ENCODE measurements around the gene EFCAB8.

Gene EFCAB8, protein sequence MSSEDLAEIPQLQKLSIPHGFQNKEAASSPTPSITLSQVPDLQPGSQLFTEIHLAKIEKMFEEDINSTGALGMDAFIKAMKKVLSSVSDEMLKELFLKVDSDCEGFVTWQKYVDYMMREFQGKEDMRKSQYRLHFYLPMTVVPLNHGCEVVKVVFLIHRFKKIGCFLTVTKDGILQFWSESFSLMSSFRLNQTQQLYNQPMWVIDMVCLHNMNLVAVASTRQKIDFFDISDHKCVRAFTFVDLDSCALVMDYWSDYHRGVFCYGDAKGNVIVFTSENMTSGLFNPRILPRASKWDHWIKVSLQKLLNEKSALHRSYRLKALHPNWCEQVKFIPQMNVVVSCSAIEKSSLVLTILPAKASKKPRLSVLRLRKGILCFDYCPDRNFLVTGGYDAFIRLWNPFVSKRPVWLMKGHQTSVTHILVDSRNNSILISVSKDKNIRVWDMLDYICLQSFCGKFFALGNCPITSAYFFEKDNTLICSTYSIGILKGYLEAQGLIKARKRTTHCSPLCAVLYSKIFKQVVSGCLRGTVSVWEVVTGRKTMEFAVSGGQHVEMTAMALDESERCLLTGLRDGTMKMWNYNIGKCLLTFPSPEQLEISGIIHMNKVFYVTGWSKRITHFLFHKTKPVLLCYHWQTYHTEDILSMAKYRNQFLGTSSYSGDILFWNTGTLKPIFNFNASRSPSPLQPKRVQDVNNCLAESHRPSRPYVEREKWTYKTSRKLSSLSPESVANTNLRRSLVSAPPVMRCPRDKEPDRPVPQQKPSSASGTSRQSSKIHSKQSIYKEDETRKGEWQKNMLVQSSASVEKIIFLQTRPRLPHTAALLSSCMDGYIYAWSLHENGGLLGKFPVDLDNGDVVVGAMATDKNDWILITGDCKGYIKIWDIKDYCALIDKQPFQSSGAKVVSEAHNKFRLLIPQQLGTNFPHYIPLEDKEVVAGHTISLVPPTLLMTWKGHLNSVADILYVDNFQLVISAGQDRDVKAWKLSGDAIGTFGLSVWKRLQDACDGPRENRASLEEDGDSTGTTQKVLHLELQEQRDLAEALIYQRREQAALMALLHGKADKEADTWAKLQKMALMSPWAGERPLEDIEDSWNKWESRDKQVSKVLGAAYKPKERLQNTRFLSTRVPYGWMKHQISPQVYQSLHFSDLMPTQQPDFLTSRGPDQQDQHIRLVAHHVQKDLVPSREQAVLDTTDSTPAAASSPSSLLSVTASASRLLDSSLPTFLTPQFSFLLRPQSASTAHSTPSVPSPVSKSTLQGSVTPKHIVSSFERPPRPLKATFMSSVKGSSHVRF

DNA sequence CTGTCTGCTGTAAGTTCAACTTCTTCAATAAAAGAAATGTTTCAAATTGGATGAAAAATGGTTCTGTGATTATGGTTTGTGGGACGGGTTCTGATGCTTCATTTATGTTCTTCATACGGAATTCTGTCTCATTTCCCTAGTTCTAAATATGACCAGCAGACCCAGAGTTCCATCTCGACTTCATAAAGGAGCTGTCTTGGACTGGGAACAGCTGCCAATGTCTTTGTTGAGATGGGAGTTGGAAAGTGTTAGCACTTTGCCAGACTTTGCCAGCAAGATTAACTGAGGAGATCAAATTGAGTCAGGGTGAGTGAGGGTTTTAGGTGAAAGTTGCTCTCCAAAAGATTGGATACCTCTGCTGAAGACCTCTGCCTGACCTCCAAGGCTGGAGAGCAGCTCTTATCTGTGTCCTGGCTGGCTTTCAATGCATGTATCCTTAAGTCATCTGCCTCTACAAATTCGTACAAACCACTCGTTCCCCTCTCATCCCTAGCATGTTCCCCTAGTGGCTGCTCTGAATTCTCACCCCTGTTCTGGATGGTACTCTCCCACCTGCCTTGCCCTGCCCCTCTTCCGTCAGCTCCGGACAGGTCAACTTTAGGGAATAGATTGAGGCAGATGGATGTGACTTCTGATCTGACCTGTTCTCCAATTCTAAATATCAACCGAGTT, at the start of gene EFCAB8:
Gene EFCAB8, plus strand, starts transcription at position 223 of the 672 bp plus-strand sequence. CDS start 4,870 bp downstream, outside the sequence.
- DNase-seq (ENCODE audit: low read depth): no peak

DNA sequence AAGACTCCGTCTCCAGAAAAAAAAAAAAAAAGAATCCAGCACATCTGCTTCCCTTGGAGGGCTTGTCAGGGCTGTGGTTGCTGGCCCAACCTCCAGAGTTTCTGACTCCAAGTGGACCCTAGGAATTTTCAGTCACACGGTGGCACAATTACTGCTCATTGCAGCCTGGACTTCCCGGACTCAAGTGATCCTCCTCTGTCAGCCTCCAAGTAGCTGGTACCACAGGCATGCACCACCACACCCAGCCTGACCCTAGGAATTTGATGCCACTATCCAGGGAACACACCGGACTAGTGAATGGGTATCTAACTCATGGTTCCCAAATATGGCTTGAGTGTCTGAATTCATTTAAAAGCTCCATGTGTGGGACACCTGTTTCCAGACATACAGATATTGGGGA, 48.8 kb upstream of the EFCAB8 start:
- no peak for DNase-seq (ENCODE audit: low read depth)

DNA sequence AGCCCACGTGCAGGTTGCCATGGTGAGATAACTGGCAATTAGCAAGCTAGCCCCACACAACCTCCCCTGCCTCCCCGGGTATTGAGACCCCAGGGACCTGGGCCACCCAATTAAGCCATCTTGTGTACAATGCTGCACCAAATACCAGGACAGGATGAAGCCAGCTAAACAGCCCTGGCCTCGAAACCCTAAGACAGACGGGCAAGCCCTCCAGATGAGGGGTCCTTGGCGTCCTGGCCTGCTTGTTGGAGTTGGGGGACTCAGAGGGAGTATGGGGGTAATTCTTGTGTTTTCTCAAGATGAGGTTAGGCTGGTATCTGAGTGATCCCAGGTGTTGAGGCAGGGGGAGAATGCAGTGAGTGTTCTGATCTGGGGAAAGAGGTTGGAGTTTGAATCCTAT, 47.8 kb upstream of the EFCAB8 start:
- DNase-seq (ENCODE audit: low read depth): no peak

DNA sequence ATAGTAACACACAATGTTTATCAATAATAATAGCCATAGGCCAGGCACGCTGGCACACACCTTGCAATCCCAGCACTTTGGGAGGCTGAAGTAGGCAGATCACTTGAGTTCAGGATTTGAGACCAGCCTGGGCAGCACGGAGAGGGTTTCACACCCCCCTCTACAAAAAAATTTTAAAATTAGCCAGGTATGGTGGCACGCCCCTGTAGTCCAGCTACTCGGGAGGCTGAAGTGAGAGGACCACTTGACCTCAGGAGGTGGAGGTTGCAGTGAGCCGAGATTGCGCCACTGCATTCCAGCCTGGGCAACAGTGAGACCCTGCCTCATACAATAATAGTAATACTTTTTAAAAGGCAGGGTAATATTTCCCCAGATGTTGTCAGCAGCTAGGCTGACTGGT, 46.8 kb upstream of the EFCAB8 start:
- DNase-seq (ENCODE audit: low read depth): no peak

DNA sequence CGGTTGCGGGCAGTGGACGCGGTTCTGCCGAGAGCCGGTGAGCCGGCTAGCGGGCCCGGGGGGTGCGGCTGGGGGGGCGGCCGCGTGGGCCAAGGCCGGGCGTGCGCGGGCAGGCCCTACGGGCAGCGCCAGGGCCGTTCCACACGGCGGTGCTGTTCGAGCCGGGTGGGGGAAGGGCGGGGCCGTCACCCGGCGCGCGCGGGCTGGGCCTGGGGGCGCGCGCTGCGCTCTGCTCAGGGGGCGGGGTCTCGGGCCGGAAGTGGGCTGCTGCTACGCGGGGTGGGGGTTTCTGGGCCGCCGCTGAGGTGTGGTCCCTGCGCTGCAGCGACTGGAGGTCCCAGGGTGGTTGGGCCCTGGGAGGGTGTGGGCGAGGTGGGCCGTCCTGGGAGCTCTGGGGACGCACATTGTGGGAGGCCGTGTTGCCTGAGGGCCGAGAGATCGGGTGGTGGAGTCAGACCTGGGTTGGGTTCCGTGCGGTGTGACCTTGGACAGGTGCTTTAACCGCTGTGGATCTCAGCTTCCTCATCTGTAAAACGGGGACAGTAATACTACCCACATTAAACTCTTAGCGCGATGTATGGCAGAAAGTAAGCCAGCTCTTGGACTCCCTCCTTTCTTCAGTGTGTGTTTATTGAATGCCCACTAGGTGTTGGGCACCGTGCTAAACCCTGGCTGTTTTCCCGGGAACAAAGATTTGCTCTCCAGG, 38.6 kb upstream of the EFCAB8 start:
- no peak for DNase-seq (ENCODE audit: low read depth)

DNA sequence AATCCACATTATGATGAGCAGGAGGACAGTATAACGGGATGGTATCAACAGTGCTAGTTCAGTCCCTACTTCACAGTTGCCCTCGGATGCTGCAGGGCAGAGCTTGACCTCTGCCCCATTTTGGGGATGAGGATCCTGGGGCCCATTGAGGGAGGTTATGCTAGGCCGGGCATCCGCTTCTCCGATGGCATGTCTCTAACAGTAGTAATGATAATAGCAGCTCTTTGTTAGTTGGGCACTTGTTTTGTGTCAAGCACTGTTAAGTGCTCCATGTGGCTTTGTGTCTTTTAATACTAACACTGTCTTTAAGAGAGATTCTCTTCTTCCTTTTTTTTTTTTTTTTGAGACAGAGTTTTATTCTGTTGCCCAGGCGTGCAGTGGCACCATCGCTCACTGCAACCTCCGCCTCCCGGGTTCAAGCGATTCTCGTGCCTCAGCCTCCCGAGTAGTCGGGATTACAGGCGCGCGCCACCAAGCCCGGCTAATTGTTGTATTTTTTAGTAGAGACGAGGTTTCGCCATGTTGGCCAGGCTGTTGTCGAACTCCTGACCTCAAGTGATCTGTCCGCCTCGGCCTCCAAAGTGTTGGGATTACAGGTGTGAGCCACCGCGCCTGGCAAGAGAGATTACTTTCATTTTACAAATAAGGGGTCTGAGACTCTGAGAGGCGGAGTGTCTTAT, 37.9 kb upstream of the EFCAB8 start:
- no peak for DNase-seq (ENCODE audit: low read depth)

DNA sequence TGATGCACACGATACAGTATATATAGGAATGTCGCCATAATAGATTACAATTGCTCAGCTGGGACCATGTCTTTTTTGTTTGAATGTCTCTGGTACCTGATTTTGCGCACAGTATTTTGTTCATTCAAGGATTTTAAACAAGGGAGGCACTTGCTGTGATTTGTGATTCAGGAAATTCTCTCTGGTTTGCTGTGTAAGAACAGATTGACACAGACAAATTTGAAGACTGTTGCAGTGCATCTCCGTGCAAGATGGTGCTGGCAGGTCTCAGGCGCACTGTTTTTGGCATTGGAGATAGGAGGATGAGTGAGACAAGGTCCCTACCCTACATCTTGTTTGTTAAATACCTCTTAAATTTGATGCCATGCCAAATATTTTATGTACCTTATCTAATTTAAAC, 36.5 kb upstream of the EFCAB8 start:
- no peak for DNase-seq (ENCODE audit: low read depth)

DNA sequence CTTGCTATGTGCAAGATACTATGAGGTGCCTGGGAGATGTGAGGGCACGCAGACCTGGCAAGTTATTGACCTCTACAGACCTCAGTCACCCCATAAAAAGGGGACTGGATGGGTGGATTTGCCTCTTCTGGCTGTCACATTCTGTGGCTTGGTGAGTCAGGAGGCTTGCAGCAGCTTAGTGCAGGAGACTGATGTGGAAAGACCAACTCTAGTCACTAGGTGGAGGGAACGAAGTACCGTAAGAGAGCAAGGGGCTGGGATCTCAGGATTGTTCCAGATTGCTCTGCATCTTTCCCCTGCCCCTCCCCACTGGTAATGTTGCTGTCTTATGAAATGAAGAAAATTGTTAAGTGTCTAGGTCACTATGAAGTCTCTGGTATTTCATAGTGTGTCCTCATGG, 35.6 kb upstream of the EFCAB8 start:
- no peak for DNase-seq (ENCODE audit: low read depth)

DNA sequence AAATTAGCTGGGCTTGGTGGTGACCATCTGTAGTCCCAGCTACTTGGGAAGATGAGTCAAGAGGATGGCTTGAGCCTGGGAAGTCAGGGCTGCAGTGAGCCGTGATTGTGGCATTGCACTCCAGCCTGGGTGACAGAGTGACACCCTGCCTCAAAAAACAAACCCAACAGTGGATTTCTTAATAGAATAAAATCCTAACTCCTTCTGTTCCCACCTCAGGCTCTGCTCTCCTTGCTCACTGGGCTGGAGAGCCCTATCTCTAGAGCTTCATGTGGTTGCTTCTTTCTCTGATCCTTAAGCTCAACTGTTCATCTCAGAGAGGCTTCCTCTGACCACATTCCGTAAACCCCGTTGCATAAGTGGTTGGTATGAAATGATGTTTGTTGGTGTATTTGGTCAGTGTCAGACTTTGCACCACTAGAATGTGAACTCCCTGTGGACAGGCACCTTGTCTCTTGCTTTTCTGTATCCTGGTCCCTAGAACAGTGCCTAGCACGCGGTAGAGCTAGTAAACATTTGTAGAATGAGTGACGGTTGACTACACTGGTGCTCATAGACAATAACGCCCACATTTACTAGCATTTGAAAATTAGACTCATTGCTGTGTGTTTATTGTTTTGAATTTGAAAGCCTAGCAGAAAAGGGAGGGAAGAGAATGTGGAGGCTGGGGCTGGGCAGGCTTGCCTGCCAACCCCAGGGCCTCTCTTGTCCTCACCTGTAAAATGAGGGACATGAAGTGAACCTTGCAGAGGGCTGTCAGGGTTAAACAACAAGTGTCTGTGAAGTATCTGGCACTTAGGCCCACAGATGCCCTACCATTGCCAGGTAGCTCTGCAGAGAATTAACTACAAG, 34.8 kb upstream of the EFCAB8 start:
- no peak for DNase-seq (ENCODE audit: low read depth)

DNA sequence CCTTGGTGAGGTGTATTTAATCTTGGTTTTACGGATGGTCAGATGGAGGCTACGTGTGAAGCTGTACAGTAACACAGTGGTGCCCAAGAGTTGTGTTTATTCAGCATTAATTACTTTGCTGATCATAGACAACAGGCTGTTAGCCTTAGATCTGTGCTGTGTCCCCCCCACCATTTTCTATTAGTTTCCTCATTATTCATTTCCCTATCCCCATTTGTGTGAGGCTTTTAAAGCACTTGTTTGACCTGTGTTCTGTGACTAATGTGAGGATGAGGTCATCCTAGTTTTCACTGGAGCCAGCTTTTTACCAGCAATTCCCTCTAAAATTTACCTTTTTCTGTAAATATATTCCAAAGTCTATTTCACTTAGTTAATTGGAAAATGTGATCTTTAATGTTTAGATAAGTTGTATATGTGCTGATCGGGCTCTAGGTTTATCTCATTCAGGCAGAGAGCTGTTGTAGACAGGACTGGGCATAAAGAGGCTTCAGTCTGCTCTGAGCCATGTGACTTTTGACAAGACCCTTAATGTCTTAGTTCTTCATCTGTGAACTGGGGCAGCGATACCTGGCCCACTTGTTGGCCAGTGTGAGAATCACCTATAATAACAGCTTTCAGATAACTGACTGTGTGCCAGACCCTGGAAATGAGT, 30.6 kb upstream of the EFCAB8 start:
- no peak for DNase-seq (ENCODE audit: low read depth)

DNA sequence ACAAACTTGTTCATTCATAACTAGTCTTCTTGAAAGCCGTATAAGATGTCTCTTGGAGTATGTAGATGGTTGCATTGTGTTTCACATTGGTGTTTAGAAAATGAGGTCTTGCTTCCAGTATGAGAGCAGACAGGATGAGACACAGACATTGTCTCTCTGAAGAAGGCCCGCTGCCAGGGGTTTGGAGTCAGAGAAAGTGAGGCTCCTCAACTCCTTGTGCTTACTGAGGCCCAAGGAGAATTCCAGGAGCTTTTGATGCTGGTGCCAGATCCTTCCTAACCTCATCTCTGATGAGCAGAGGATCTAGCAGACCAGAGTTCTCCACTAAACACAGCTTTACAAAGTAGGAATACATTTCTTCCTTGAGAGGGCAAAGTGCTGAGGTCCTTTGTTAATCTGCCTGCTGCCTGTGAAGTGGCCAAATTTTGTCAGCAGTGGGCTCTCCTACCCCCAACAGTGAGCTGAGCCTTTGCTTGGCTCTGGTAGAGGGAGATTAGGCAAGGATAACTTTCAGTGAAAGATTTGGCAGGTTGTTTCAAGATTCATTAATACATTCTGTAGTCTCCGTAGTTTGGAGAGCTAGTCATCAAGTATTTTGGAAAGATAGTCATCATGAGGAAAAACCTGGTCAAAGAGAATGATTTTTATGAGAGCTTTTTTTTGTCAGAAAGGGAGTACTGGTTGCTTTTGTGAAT, 29.3 kb upstream of the EFCAB8 start:
- DNase-seq (ENCODE audit: low read depth): no peak

DNA sequence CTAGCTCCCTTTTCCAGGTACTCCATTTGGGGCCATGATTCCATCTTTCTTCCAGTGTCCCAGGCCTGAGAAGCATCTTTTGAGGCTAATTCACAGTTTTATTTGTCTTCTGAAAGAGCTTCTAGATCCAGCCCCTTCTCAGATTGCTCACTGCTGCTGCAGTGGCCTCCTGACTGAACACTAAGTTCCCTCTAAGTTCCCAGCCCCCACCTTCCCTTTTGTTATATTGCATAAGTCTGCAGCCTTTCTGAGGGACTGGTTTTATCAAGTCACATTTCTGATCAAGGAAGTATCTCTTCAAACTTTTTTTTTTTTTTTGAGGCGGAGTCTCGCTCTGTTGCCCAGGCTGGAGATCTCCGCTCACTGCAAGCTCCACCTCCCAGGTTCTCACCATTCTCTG, 28.3 kb upstream of the EFCAB8 start:
- DNase-seq (ENCODE audit: low read depth): no peak

DNA sequence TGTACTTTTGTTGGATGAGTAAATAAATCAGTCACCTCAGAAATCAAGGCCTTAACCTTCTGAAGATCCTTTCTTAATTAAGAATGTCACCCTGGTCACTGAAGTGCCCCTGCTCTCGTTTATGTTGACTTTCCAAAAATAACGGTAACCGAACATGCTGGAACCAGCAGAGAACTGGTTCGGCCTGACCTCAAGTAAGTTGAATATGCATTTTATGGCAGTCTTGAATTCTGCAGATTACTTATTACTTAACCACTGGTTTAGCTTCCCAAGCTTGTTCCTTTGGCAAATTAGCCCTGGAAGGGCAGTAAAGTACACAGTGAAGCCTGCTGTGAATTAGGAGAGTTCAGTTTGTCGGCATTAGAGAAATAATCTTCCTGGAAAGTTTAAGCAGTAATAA, 26.7 kb upstream of the EFCAB8 start:
- DNase-seq (ENCODE audit: low read depth): no peak

DNA sequence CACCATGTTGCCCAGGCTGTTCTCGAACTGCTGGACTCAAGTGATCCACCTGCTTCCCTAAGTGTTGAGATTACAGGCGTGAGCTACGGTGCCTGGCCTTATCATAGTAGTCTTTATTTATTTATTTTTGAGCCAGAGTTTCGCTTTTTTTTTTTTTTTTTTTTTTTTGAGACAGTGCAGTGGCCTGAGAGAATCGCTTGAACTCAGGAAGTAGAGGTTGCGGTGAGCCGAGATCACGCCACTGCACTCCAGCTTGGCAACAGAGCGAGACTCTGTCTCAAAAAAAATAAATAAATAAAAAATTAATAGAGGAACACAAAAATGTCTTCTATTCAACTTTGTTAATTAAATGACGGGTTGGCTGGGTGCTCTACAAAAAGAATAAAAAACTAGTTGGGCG, 26.1 kb upstream of the EFCAB8 start:
- DNase-seq (ENCODE audit: low read depth): no peak

DNA sequence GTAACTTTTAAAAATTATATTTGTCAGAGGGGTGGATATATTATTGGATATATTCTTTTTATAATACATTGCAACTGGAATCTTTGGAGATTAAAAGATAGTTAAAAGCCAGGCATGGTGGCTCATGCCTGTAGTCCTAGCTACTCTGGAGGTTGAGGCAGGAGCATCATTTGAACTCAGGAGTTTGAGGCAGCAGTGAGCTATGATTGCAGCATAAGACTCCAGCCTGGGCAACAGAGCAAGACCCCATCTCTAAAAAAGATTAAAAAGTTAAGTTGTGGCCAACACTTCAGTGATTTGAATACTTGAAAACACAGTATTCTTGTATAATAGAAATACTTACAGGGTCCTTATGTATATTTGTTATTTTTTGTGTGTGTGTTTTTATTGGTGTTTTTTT, 23.8 kb upstream of the EFCAB8 start:
- no peak for DNase-seq (ENCODE audit: low read depth)

DNA sequence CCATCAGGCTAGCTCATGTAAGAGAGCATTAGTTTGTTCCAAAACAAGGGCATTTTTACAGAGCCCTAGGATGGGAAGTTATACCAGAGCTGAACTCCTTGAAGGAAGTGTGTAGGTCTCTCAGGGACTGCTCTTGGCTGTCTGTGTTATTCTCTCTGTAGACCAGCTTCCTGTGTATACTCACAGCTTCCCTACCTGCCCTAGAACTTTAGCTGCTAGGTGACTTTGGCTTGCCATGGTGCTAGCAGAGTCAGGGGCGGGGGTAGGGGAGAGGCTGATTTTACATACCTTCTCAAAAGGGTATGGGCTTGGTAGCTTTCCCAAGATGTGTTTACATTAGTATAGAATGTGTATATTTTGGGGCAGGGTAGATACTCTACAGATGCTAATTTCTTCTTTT, 21.6 kb upstream of the EFCAB8 start:
- no peak for DNase-seq (ENCODE audit: low read depth)

DNA sequence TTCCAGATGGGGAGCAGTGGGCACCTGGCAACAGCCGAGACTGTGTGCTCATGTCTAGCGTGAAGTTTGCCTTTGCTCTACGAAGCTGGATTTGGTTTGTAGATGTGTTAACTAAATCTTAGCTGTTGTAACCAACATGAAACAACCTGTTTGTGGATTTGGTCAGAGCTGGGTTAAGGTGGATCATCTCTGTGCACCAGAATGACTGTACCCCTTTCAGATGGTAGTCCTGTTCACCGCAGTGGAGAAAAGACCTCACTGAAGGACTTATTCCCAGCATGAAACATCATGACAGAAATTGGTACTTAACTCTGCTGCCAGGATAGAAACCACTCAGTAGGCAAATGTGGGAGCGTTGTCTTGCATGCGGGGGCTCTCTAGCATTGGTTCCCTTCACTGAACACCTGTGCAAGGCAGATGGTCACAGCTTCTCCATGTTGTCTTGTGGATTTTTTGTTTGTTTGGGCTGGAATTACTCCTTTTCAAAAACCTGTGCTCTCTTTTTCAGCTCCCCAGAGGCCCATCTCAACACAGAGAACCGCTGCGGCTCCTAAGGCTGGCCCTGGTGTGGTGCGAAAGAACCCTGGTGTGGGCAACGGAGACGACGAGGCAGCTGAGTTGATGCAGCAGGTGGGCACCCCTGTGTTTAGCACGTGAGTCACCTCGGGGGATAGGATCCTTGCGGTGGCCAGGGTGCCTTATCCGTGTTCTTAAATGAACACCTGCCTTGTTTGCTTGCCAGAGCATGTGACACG, 19.3 kb upstream of the EFCAB8 start:
- DNase-seq (ENCODE audit: low read depth): no peak

DNA sequence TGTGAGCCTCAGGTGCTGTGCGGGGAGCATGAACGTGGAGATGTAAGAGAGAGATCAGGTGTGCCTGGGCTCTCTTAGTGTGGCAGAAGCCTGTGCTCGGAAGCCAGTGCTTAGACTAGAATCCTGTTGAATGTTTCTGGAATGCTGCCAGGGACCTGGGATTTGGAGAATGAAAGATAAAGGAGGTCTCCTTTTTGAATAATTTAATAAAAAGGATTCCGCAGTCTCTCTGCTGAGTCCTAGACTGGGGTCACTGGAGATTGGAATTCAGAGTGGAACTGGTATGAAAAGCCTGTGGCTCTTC, 18.8 kb upstream of the EFCAB8 start:
- no peak for DNase-seq (ENCODE audit: low read depth)

Data from stimulated activated CD8-positive, alpha-beta memory T cell treated with anti-CD3 and anti-CD28 coated beads, Interleukin-12 subunit alpha, Interleukin-12 subunit beta, amount 100 ng/mL, for 4 hours (primary cell).